H9 (cell line): ENCODE results near the gene PVALB. TPM values are rescaled to one million over a fixed set of nuclear protein-coding genes. Genes with fewer than 3 reads are reported as not detected.

Experiments
- DNase-seq: peaks from one replicate; pipeline ENCODE4 v3.0.0-alpha.2; 2017
- H2AFZ ChIP-seq: one replicate; pipeline ENCODE4 v1.6.1; 2013; ENCODE audit warnings: mild to moderate bottlenecking, low read length, control low read depth, moderate library complexity
- H2AK5ac ChIP-seq: 2 replicates; pipeline ENCODE4 v1.6.1; 2013; ENCODE audit warnings: low read length, control low read depth, mixed read lengths; ENCODE audit not compliant: insufficient read length
- H2BK120ac ChIP-seq: one replicate; pipeline ENCODE4 v1.6.1; 2013; ENCODE audit warnings: low read depth, mild to moderate bottlenecking, low read length, control low read depth, inconsistent platforms; ENCODE audit not compliant: poor library complexity, severe bottlenecking
- H2BK12ac ChIP-seq: 2 replicates; pipeline ENCODE4 v1.6.1; 2013; ENCODE audit warnings: low read length, control low read depth, mixed read lengths, low read depth; ENCODE audit not compliant: insufficient read length
- H2BK15ac ChIP-seq: 2 replicates; pipeline ENCODE4 v1.6.1; 2013; ENCODE audit warnings: low read depth, low read length, control low read depth
- H2BK20ac ChIP-seq: one replicate; pipeline ENCODE4 v1.6.1; 2013; ENCODE audit warnings: low read depth, mild to moderate bottlenecking, low read length, control low read depth, inconsistent platforms; ENCODE audit not compliant: poor library complexity, severe bottlenecking
- H2BK5ac ChIP-seq: 2 replicates; pipeline ENCODE4 v1.6.1; 2013; ENCODE audit warnings: low read length, control low read depth, mixed read lengths; ENCODE audit not compliant: insufficient read length
- H3K14ac ChIP-seq: 2 replicates; pipeline ENCODE4 v1.6.1; 2013; ENCODE audit warnings: low read length, control low read depth; ENCODE audit not compliant: insufficient read depth
- H3K18ac ChIP-seq: 2 replicates; pipeline ENCODE4 v1.6.1; 2013; ENCODE audit warnings: low read depth, mild to moderate bottlenecking, mixed read lengths, low read length, control low read depth; ENCODE audit not compliant: insufficient read length
- H3K23ac ChIP-seq: 2 replicates; pipeline ENCODE4 v1.6.1; 2013; ENCODE audit warnings: low read length, control low read depth, mixed read lengths, low read depth; ENCODE audit not compliant: insufficient read length
- H3K23me2 ChIP-seq: 2 replicates; pipeline ENCODE4 v1.6.1; 2013; ENCODE audit warnings: low read depth, mild to moderate bottlenecking, mixed read lengths, low read length, control low read depth; ENCODE audit not compliant: insufficient read length, poor library complexity, severe bottlenecking
- H3K27ac ChIP-seq: 2 replicates; pipeline ENCODE4 v1.5.1; 2013; ENCODE audit warnings: low read length, control low read depth, mixed read lengths, low read depth; ENCODE audit not compliant: insufficient read length
- H3K27me3 ChIP-seq: 2 replicates; pipeline ENCODE4 v1.6.1; 2013; ENCODE audit warnings: low read length, control low read depth, inconsistent platforms; ENCODE audit not compliant: insufficient read depth
- H3K4ac ChIP-seq: 2 replicates; pipeline ENCODE4 v1.6.1; 2013; ENCODE audit warnings: low read depth, mild to moderate bottlenecking, control low read depth, inconsistent platforms, low read length, moderate library complexity
- H3K4me1 ChIP-seq: 2 replicates; pipeline ENCODE4 v1.6.1; 2013; ENCODE audit warnings: low read length, control low read depth, inconsistent platforms; ENCODE audit not compliant: insufficient read depth
- H3K4me2 ChIP-seq: 2 replicates; pipeline ENCODE4 v1.6.1; 2013; ENCODE audit warnings: low read length, control low read depth, mixed read lengths; ENCODE audit not compliant: insufficient read length, insufficient read depth
- H3K56ac ChIP-seq: 2 replicates; pipeline ENCODE4 v1.6.1; 2013; ENCODE audit warnings: low read depth, mild to moderate bottlenecking, mixed read lengths, low read length, control low read depth; ENCODE audit not compliant: insufficient read length
- H3K79me1 ChIP-seq: 2 replicates; pipeline ENCODE4 v1.6.1; 2013; ENCODE audit warnings: low read depth, mild to moderate bottlenecking, moderate library complexity, low read length, control low read depth, inconsistent platforms; ENCODE audit not compliant: insufficient read depth, poor library complexity, severe bottlenecking
- H3K79me2 ChIP-seq: 2 replicates; pipeline ENCODE4 v1.6.1; 2013; ENCODE audit warnings: low read length, control low read depth, inconsistent platforms; ENCODE audit not compliant: insufficient read depth
- H3K9ac ChIP-seq: 2 replicates; pipeline ENCODE4 v1.6.1; 2013; ENCODE audit warnings: low read length, control low read depth, mixed read lengths; ENCODE audit not compliant: insufficient read length; ENCODE audit errors: extremely low read depth
- H3K9me3 ChIP-seq: one replicate; pipeline ENCODE4 v1.6.1; 2013; ENCODE audit warnings: low read depth, low read length, inconsistent platforms; ENCODE audit not compliant: control insufficient read depth
- H3T11ph ChIP-seq: one replicate; pipeline ENCODE4 v1.6.1; 2013; ENCODE audit warnings: mild to moderate bottlenecking, low read length, control low read depth, inconsistent platforms
- H4K20me1 ChIP-seq: one replicate; pipeline ENCODE4 v1.6.1; 2013; ENCODE audit not compliant: control insufficient read depth, insufficient read length, insufficient read depth
- H4K5ac ChIP-seq: 2 replicates; pipeline ENCODE4 v1.6.1; 2013; ENCODE audit warnings: low read depth, mild to moderate bottlenecking, mixed read lengths, low read length, control low read depth; ENCODE audit not compliant: insufficient read length
- H4K8ac ChIP-seq: replicated peaks from 2 replicates; pipeline ENCODE4 v1.6.1; 2013; ENCODE audit warnings: low read length, control low read depth, mixed read lengths, low read depth; ENCODE audit not compliant: insufficient read length
- H4K91ac ChIP-seq: 2 replicates; pipeline ENCODE4 v1.6.1; 2013; ENCODE audit warnings: low read depth, mild to moderate bottlenecking, moderate library complexity, mixed read lengths, low read length, control low read depth; ENCODE audit not compliant: insufficient read length
- H3K27ac Mint-ChIP-seq, 3 experiments: 2 replicates in 2 of 3; 3 replicates in 1 of 3; pipeline ENCODE4 v1.8.0; 2020 to 2021; ENCODE audit warnings: mixed read lengths in 3 of 3, mild to moderate bottlenecking in 1 of 3, moderate library complexity in 1 of 3
- H3K27me3 Mint-ChIP-seq: 2 replicates; pipeline ENCODE4 v1.8.0; 2021; ENCODE audit warnings: low read depth, mild to moderate bottlenecking, moderate library complexity, mixed read lengths
- H3K36me3 Mint-ChIP-seq, 3 experiments: 2 replicates in 2 of 3; 3 replicates in 1 of 3; pipeline ENCODE4 v1.8.0; 2020 to 2021; ENCODE audit warnings: low read depth in 3 of 3, mixed read lengths in 3 of 3; ENCODE audit not compliant: insufficient read depth in 1 of 3
- H3K4me1 Mint-ChIP-seq, 2 experiments: 2 replicates each; pipeline ENCODE4 v1.8.0; 2020; ENCODE audit warnings: mixed read lengths in 2 of 2
- H3K4me3 Mint-ChIP-seq, 2 experiments: 2 replicates in 1 of 2; 3 replicates in 1 of 2; pipeline ENCODE4 v1.8.0; 2020 to 2021; ENCODE audit warnings: mild to moderate bottlenecking in 2 of 2, mixed read lengths in 2 of 2, moderate library complexity in 1 of 2
- H3K9me3 Mint-ChIP-seq, 2 experiments: 2 replicates in 1 of 2; 3 replicates in 1 of 2; pipeline ENCODE4 v1.8.0; 2020; ENCODE audit warnings: mild to moderate bottlenecking in 2 of 2, mixed read lengths in 2 of 2, moderate library complexity in 1 of 2
- CTCF ChIP-seq: fragments of 200-600 bp; sonication (generic); conservative IDR thresholded peaks from 3 replicates; pipeline ENCODE4 v1.8.0; 2021; ENCODE audit warnings: antibody characterized with exemption, mild to moderate bottlenecking
- WGBS: extraction: QIAGEN DNeasy Blood & Tissue Kit; methylation state at CpG from one replicate; pipeline ENCODE4 v1.1.7; 2013; ENCODE audit warnings: missing lambda C conversion rate, low lambda C conversion rate, mixed read lengths; ENCODE audit not compliant: insufficient read length; ENCODE audit errors: extremely low coverage; 5-methylcytosine and 5-hydroxymethylcytosine counted together
- total RNA-seq: library from RNA; stranded (reverse); gene quantifications from 2 replicates; pipeline ENCODE4 v1.2.1, GENCODE V29; 2021

PVALB gene
- total RNA-seq, 1 experiment from 2014 or later, result 2.7 TPM

- no peak overlapping the region for H4K5ac ChIP-seq
Observed at GRCh38 chr22:36760786-36761185, 56.0 kb downstream of the PVALB start.

More at GRCh38 chr22:36760786-36761185, 56.0 kb downstream of the PVALB start:
- Histone ChIP-seq H2BK120ac (no peak overlapping the region), H2BK20ac (no peak overlapping the region), H2BK12ac (no peak overlapping the region), H3K79me1 (no peaks in the 10 kb centered on the region), H4K91ac (no peak overlapping the region), H3K9me3 (no peaks in the 10 kb centered on the region), H3K14ac (no peak overlapping the region), H3K4me1 (no peaks in the 10 kb centered on the region), H3K4me2 (no peak overlapping the region), H2AK5ac (no peak overlapping the region), H3K56ac (no peak overlapping the region), H3K27ac (no peak overlapping the region), H3T11ph (no peak overlapping the region), H4K8ac (no peak overlapping the region), H2BK15ac (no peak overlapping the region), H3K9ac (no peak overlapping the region), H3K23ac (no peak overlapping the region), H3K18ac (no peak overlapping the region), H2AFZ (no peak overlapping the region), H3K23me2 (no peaks in the 10 kb centered on the region), H2BK5ac (no peak overlapping the region), H3K79me2 (no peaks in the 10 kb centered on the region), H4K20me1 (no peaks in the 10 kb centered on the region), H3K4ac (no peak overlapping the region), H3K27me3 (no peaks in the 10 kb centered on the region)
- Mint-ChIP-seq H3K4me3 (no peak overlapping the region), H3K4me1 (peaks cover 2 to 15% of the 10 kb centered on the region in 2 experiments; a peak in 3 of 4 replicates), H3K36me3 (peaks cover 5 to 32% (median 26%) of the 10 kb centered on the region in 3 experiments; a peak in 6 of 7 replicates), H3K27me3 (no peaks in the 10 kb centered on the region), H3K9me3 (no peaks in the 10 kb centered on the region; a peak in 1 of 5 replicates), H3K27ac (no peak overlapping the region)
- TF ChIP-seq CTCF, result no peak
- no CpG with 5 or more reads among the region's 11 CpGs for WGBS
- peak; percentile 13 for DNase-seq
